ENCODE results near the gene PADI3. TPM values are rescaled to one million over a fixed set of nuclear protein-coding genes. Genes with fewer than 3 reads are reported as not detected.
"Not testable (repeated sequence)": the region's sequence is repeated elsewhere in the genome, so short reads cannot be mapped to it uniquely, and the experiment has no call there.

Gene PADI3
- total RNA-seq, 2 donors from 2014 or later = 0.18 to 1.2 TPM

DNA sequence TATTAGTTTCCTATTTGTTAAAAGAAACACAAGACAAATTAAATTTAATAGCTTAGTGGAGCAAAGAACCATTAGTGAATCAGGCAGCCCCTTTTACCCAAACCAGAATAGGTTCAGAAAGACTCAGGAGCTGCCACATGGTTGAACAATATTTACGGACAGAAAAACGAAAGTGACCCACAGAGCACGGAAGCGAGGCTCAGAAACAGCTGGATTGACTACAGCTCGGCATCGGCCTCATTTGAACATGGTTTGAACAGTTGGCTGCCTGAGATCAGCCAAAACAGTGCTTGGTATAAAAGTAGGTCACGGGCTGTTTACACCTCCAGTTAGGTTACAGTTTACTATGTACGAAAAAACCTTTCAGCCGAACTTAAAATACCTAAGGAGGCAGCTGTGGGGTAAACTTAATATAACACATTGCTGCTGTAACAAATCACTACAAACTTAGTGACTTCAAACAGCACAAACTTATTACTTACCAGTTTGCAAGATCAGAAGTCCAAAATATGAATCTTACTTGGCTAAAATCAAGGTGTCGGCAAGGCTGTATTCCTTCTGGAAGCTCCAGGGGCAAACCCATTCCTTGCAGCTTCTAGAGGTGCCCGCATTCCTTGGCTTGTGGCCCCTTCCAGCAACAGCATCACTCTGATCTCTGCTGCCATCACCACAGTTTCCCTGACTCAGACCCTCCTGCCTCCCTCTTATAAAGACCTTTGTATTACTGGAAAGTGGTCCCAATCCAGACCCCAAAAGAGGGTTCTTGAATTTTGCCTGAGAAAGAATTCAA, 70.9 kb downstream of the PADI3 start:
- no peaks in the 10 kb centered on the region for H3K27me3 ChIP-seq (replicated peaks; ENCODE audit: insufficient read depth)
- no peaks in the 10 kb centered on the region for H3K36me3 ChIP-seq
- no peak for DNase-seq (ENCODE audit: low spot score)
- no peak overlapping the region for H3K4me3 ChIP-seq
- no peak for TF ChIP-seq POLR2AphosphoS5 (IDR thresholded peaks at IDR 0.05)
- TF ChIP-seq, protein P1, sequence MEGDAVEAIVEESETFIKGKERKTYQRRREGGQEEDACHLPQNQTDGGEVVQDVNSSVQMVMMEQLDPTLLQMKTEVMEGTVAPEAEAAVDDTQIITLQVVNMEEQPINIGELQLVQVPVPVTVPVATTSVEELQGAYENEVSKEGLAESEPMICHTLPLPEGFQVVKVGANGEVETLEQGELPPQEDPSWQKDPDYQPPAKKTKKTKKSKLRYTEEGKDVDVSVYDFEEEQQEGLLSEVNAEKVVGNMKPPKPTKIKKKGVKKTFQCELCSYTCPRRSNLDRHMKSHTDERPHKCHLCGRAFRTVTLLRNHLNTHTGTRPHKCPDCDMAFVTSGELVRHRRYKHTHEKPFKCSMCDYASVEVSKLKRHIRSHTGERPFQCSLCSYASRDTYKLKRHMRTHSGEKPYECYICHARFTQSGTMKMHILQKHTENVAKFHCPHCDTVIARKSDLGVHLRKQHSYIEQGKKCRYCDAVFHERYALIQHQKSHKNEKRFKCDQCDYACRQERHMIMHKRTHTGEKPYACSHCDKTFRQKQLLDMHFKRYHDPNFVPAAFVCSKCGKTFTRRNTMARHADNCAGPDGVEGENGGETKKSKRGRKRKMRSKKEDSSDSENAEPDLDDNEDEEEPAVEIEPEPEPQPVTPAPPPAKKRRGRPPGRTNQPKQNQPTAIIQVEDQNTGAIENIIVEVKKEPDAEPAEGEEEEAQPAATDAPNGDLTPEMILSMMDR (IDR thresholded peaks at IDR 0.05) = no peak
- no peak for TF ChIP-seq POLR2A (IDR thresholded peaks at IDR 0.05)
- intact Hi-C loops (cut with DNase I) = no loop called here
- no peaks in the 10 kb centered on the region for H3K9me3 ChIP-seq
- no peak overlapping the region for H3K27ac ChIP-seq
- WGBS = 94% methylated on average over 11 of the region's 11 CpGs
- H3K4me1 ChIP-seq (replicated peaks) = no peaks in the 10 kb centered on the region

DNA sequence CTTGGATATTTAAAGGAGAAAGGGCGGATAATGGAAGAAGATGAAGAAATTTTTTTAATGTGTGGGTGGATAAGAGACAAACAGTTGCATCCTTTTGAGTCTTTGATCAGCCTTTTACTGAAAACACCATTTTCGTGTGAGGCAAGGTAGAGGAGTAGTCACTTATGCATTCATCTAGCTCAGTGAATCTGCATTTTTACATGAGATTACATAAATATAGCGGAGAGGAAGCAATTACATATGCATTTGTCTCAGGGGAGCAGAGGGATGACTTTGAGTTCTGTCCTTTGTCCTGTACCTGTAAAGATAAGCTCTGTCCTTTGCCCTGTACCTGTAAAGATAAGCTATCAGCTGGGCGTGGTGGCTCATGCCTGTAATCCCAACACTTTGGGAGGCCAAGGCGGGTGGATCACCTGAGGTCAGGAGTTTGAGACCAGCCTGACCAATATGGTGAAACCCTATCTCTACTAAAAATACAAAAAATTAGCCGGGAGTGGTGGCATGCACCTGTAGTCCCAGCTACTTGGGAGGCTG, 73.0 kb downstream of the PADI3 start:
- DNase-seq (ENCODE audit: low spot score); H3K9me3 ChIP-seq; H3K4me1 ChIP-seq (replicated peaks); H3K27me3 ChIP-seq (replicated peaks; ENCODE audit: insufficient read depth); H3K36me3 ChIP-seq; H3K4me3 ChIP-seq; H3K27ac ChIP-seq; intact Hi-C loops (cut with DNase I): not testable (repeated sequence)
- 89% methylated on average over 6 of the region's 6 CpGs for WGBS

DNA sequence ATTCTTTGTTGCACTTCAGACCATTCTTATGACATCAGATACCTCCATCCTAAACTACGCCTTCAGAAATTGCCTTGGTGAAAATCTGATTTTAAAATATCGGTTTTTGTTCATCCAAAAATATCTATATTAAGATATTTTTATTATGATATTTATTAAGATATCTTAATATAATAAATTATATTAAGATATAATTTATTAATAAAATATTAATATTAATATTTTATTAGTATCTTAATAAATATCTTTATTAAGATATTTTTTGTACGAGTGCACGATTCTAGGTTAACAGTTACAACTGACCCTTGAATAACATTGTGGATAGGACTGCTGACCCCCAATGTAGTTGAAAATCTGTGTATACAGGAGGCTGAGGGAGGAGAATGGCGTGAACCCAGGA, 80.0 kb downstream of the PADI3 start:
- TF ChIP-seq POLR2A (IDR thresholded peaks at IDR 0.05) (no peak), POLR2AphosphoS5 (IDR thresholded peaks at IDR 0.05) (no peak)
- TF ChIP-seq, protein P1 (IDR thresholded peaks at IDR 0.05) = no peak
- WGBS = 85% methylated on average over 5 of the region's 5 CpGs
- DNase-seq (ENCODE audit: low spot score) = no peak
- no peaks in the 10 kb centered on the region for H3K9me3 ChIP-seq
- no peaks in the 10 kb centered on the region for H3K27me3 ChIP-seq (replicated peaks; ENCODE audit: insufficient read depth)
- H3K36me3 ChIP-seq = no peaks in the 10 kb centered on the region
- H3K27ac ChIP-seq = no peak overlapping the region
- intact Hi-C loops (cut with DNase I) = no loop called here
- H3K4me1 ChIP-seq (replicated peaks) = no peaks in the 10 kb centered on the region
- no peak overlapping the region for H3K4me3 ChIP-seq

DNA sequence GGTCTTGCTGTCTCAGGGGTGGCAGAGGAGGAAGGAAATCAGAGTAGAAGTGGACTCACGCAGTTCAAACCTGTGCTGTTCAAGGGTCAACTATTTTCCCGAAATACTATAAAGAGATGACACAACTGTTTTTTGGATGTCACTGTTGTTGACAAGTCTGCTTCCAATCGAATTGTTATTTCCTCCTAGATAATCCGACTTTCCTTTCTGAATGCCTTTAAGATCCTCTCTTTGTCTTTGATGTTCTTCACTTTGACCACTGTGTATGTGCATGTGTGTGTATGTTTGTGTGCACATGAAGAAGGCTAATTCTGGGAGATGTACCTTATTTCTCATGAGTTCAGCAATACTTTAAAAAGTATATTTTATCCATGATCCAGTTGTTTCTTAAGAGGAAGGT, 80.7 kb downstream of the PADI3 start:
- TF ChIP-seq POLR2AphosphoS5 (IDR thresholded peaks at IDR 0.05) = no peak
- TF ChIP-seq, protein P1 (IDR thresholded peaks at IDR 0.05) = no peak
- TF ChIP-seq POLR2A (IDR thresholded peaks at IDR 0.05) = no peak
- Histone ChIP-seq H3K36me3 (no peaks in the 10 kb centered on the region), H3K27ac (no peak overlapping the region), H3K4me3 (no peak overlapping the region), H3K9me3 (no peaks in the 10 kb centered on the region), H3K27me3 (replicated peaks; ENCODE audit: insufficient read depth) (no peaks in the 10 kb centered on the region), H3K4me1 (replicated peaks) (no peaks in the 10 kb centered on the region)
- intact Hi-C loops (cut with DNase I) = loop anchor here (10.0 kb wide), 1 partner anchor 205 kb away; no protein-coding TSS in a partner anchor
- no peak for DNase-seq (ENCODE audit: low spot score)
- WGBS = 92% methylated on average over 4 of the region's 4 CpGs

DNA sequence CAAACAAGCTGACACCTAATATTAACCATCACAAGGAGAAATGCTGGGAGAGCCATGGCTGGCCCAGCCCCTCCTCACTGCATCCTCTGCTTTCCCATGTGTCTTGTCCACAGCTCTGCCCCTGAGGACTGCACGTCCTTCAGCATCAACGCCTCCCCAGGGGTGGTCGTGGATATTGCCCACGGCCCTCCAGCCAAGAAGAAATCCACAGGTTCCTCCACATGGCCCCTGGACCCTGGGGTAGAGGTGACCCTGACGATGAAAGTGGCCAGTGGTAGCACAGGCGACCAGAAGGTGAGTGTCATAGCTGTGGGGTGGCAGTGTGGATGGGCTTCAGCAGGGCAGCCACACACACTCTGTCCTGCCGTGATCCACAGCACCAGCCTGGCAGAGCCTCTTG, 82.0 kb downstream of the PADI3 start:
- Histone ChIP-seq H3K27me3 (replicated peaks; ENCODE audit: insufficient read depth) (no peaks in the 10 kb centered on the region), H3K27ac (no peak overlapping the region), H3K4me1 (replicated peaks) (no peaks in the 10 kb centered on the region), H3K36me3 (no peaks in the 10 kb centered on the region), H3K4me3 (no peak overlapping the region), H3K9me3 (no peaks in the 10 kb centered on the region)
- TF ChIP-seq POLR2A (IDR thresholded peaks at IDR 0.05) = no peak
- TF ChIP-seq, protein P1 (IDR thresholded peaks at IDR 0.05) = no peak
- TF ChIP-seq POLR2AphosphoS5 (IDR thresholded peaks at IDR 0.05) = no peak
- intact Hi-C loops (cut with DNase I) = loop anchor here (10.0 kb wide), 1 partner anchor 206 kb away; no protein-coding TSS in a partner anchor
- 76% methylated on average over 7 of the region's 7 CpGs for WGBS
- no peak for DNase-seq (ENCODE audit: low spot score)
